ENCODE data around the gene PPARG. TPM values are rescaled to one million over a fixed set of nuclear protein-coding genes. Genes with fewer than 3 reads are reported as not detected.

PPARG gene
- total and polyA plus RNA-seq, 10 of the 15 experiments (the other 5 are each of a cell fraction or from before 2014, with no cell fraction given), result 0.06 to 0.86 (median 0.12) TPM; not detected in 5

GRCh38 chr3:12458901-12459300 is 170.0 kb downstream of the PPARG start:
- CTCF ChIA-PET, result interaction anchor here (1.1 kb wide), 1 partner anchor 324 kb away, joined by 4 read pairs; no protein-coding TSS in a partner anchor
- H3K4me3 ChIP-seq, result no peak overlapping the region
- H3K9ac ChIP-seq (ENCODE audit: control insufficient read depth, insufficient read depth, low read length), result no peak overlapping the region

More at GRCh38 chr3:12458901-12459300, 170.0 kb downstream of the PPARG start:
- no peaks in the 10 kb centered on the region for H4K20me1 ChIP-seq (ENCODE audit: control insufficient read depth, insufficient read depth)
- FAIRE-seq, result no peak
- H3K27ac ChIP-seq (ENCODE audit: control insufficient read depth, insufficient read depth), result no peak overlapping the region
- H3K36me3 ChIP-seq (ENCODE audit: control insufficient read depth in 2 of 2, insufficient read depth in 2 of 2, low read length in 1 of 2), result no peaks in the 10 kb centered on the region
- RAD21 ChIA-PET (ENCODE audit: unreplicated experiment), result no interaction called here
- H3K4me1 ChIP-seq (ENCODE audit: control insufficient read depth, insufficient read depth, low read length), result no peaks in the 10 kb centered on the region
- in situ Hi-C loops (cut with MboI), result no loop called here
- ATAC-seq, result no peak
- DNase-seq (ENCODE audit: low read depth, low spot score), result no peak
- TF ChIP-seq NBN (IDR thresholded peaks at IDR 0.05), result no peak
- no peak for TF ChIP-seq ZBTB4 (CRISPR knock-in tag; IDR thresholded peaks at IDR 0.05)
- TF ChIP-seq USF1 (IDR thresholded peaks at IDR 0.05; ENCODE audit: borderline replicate concordance, extremely low read length, insufficient read depth, low read depth, low read length), result no peak
- no peak overlapping the region for H2AFZ ChIP-seq (ENCODE audit: control insufficient read depth, low read depth, low read length)
- 38% methylated on average over 8 of the region's 8 CpGs for WGBS (ENCODE audit: insufficient coverage, insufficient replicate concordance, low lambda C conversion rate, missing lambda C conversion rate)
- SMC1A ChIA-PET (ENCODE audit: uncharacterized antibody, unreplicated experiment), result no interaction called here
- no peak overlapping the region for H3K4me2 ChIP-seq (ENCODE audit: control insufficient read depth, insufficient read depth)
- intact Hi-C loops (cut with micrococcal nuclease; ENCODE audit: unreplicated experiment), result no loop called here
- H3K9me3 ChIP-seq (replicated peaks; ENCODE audit: control insufficient read depth, insufficient read depth, low read length), result no peaks in the 10 kb centered on the region
- H3K27me3 ChIP-seq (replicated peaks in 1 of 2; ENCODE audit: control insufficient read depth in 2 of 2, insufficient read depth in 2 of 2, low read length in 1 of 2), result no peaks in the 10 kb centered on the region; a peak in 1 of 4 replicates
- POLR2A ChIA-PET, result no interaction called here
- H3K79me2 ChIP-seq (ENCODE audit: control insufficient read depth, insufficient read depth, low read length), result no peaks in the 10 kb centered on the region
- BruUV-seq (replicated peaks), result no TSS peak
